Umbilical cord (tissue), 2 donors: ENCODE measurements around the gene MYO5B. TPM values are rescaled to one million over a fixed set of nuclear protein-coding genes. Genes with fewer than 3 reads are reported as not detected.

Experiments
- DNase-seq: peaks from one replicate; pipeline ENCODE4 v3.0.0-alpha.2; 2015; ENCODE audit warnings: low spot score
- total RNA-seq: library from RNA; depleted of rRNA; stranded (reverse); fragments of >200 nt; gene quantifications from one replicate; pipeline ENCODE4 v1.2.3, GENCODE V29; 2014; ENCODE audit warnings: low replicate concordance; ENCODE audit not compliant: insufficient read depth

The MYO5B gene
- total RNA-seq, 1 donor from 2014 or later, result 7.0 TPM

GRCh38 chr18:50189160-50189559, 5.8 kb downstream of the MYO5B start:
- DNase-seq, result no peak

- no peak for DNase-seq
Measured at GRCh38 chr18:50188652-50189051, 6.3 kb downstream of the MYO5B start.

- DNase-seq, result no peak
Measured at GRCh38 chr18:50187659-50188058, 7.3 kb downstream of the MYO5B start.

GRCh38 chr18:50186385-50186784, 8.6 kb downstream of the MYO5B start:
- no peak for DNase-seq

- no peak for DNase-seq
Measured at GRCh38 chr18:50183556-50183955, 11.4 kb downstream of the MYO5B start.

GRCh38 chr18:50182511-50182910, 12.4 kb downstream of the MYO5B start:
- no peak for DNase-seq

- no peak for DNase-seq
Measured at GRCh38 chr18:50181590-50181989, 13.4 kb downstream of the MYO5B start.

- DNase-seq, result no peak
Measured at GRCh38 chr18:50179465-50179864, 15.5 kb downstream of the MYO5B start.

- DNase-seq, result no peak
Measured at GRCh38 chr18:50177294-50177992, 17.5 kb downstream of the MYO5B start.

GRCh38 chr18:50172367-50172766, 22.6 kb downstream of the MYO5B start:
- no peak for DNase-seq

- DNase-seq, result no peak
Measured at GRCh38 chr18:50171406-50171805, 23.5 kb downstream of the MYO5B start.

- DNase-seq, result no peak
Measured at GRCh38 chr18:50170004-50170403, 24.9 kb downstream of the MYO5B start.

GRCh38 chr18:50169149-50169548, 25.8 kb downstream of the MYO5B start:
- DNase-seq, result no peak

- no peak for DNase-seq
Measured at GRCh38 chr18:50167966-50168365, 27.0 kb downstream of the MYO5B start.

GRCh38 chr18:50166901-50167300, 28.0 kb downstream of the MYO5B start:
- no peak for DNase-seq

GRCh38 chr18:50163505-50163904, 31.4 kb downstream of the MYO5B start:
- no peak for DNase-seq

- DNase-seq, result peak; percentile 44
Measured at GRCh38 chr18:50162486-50163304, 32.3 kb downstream of the MYO5B start.

- peak; percentile 35 for DNase-seq
Measured at GRCh38 chr18:50161597-50162205, 33.2 kb downstream of the MYO5B start.

- DNase-seq, result no peak
Measured at GRCh38 chr18:50159654-50160046, 35.3 kb downstream of the MYO5B start.

GRCh38 chr18:50158866-50159653, 35.9 kb downstream of the MYO5B start:
- peak; percentile 72 for DNase-seq

- DNase-seq, result no peak
Measured at GRCh38 chr18:50155406-50155805, 39.5 kb downstream of the MYO5B start.

- DNase-seq, result no peak
Measured at GRCh38 chr18:50154420-50154819, 40.5 kb downstream of the MYO5B start.
